IMR-90 (cell line): ENCODE measurements around the gene TIMM44. TPM values are rescaled to one million over a fixed set of nuclear protein-coding genes. Genes with fewer than 3 reads are reported as not detected.

Experiments
- ATAC-seq: fragments of 200-7000 bp; cut with Tn5 transposase; 2 replicates; pipeline ENCODE4 v1.9.1; 2020; ENCODE audit warnings: low read depth, mild to moderate bottlenecking, moderate library complexity
- BruUV-seq: library from RNA; stranded (reverse); fragments of 400-500 nt; replicated peaks from 2 replicates; lab custom pipeline; 2021; lab: Mats Ljungman, UMichigan
- CTCF ChIA-PET: fragments of 300-600 bp; formaldehyde crosslinking; extraction: SDS; loops from one replicate; lab custom pipeline; 2021; ENCODE audit warnings: antibody characterized with exemption; lab: Yijun Ruan, JAX
- POLR2A ChIA-PET: fragments of 300-600 bp; sonication (Branson Sonifier 250); formaldehyde crosslinking; loops from one replicate; lab custom pipeline; 2022; ENCODE audit warnings: antibody characterized with exemption; ENCODE audit not compliant: unreplicated experiment; lab: Charles Lee
- DNase-seq: peaks from one replicate; pipeline ENCODE4 v3.0.0; 2013
- H2AFZ ChIP-seq: replicated peaks from 2 replicates; pipeline ENCODE3; 2013; ENCODE audit warnings: low read length, mild to moderate bottlenecking; ENCODE audit not compliant: poor library complexity
- H2AK5ac ChIP-seq: 2 replicates; pipeline ENCODE4 v1.6.1; 2013; ENCODE audit warnings: low read depth, low read length, inconsistent platforms
- H2AK9ac ChIP-seq: replicated peaks from 2 replicates; pipeline ENCODE3; 2013; ENCODE audit warnings: mild to moderate bottlenecking, low read depth, low read length, moderate library complexity; ENCODE audit not compliant: poor library complexity
- H2BK120ac ChIP-seq: 2 replicates; pipeline ENCODE4 v1.6.1; 2013; ENCODE audit warnings: low read depth, low read length, inconsistent platforms
- H2BK15ac ChIP-seq: 3 replicates; pipeline ENCODE4 v1.6.1; 2013; ENCODE audit warnings: low read depth, low read length, inconsistent platforms
- H2BK20ac ChIP-seq: 2 replicates; pipeline ENCODE4 v1.6.1; 2013; ENCODE audit warnings: low read depth, mild to moderate bottlenecking, inconsistent platforms, low read length, moderate library complexity
- H2BK5ac ChIP-seq: 2 replicates; pipeline ENCODE4 v1.6.1; 2013; ENCODE audit warnings: mild to moderate bottlenecking, low read depth, low read length, inconsistent platforms; ENCODE audit not compliant: poor library complexity, severe bottlenecking
- H3K14ac ChIP-seq: replicated peaks from 2 replicates; pipeline ENCODE4 v1.6.1; 2013; ENCODE audit warnings: low read depth, low read length, inconsistent platforms
- H3K18ac ChIP-seq: 2 replicates; pipeline ENCODE4 v1.6.1; 2013; ENCODE audit warnings: low read depth, low read length, control low read depth
- H3K23ac ChIP-seq: 2 replicates; pipeline ENCODE4 v1.6.1; 2013; ENCODE audit warnings: low read depth, low read length, inconsistent platforms
- H3K27ac ChIP-seq: 2 replicates; pipeline ENCODE4 v1.5.1; 2013; ENCODE audit warnings: mild to moderate bottlenecking, control low read depth, low read length; ENCODE audit not compliant: insufficient read depth
- H3K27me3 ChIP-seq: 2 replicates; pipeline ENCODE4 v1.6.1; 2013; ENCODE audit warnings: low read length; ENCODE audit not compliant: control insufficient read depth, insufficient read depth
- H3K36me3 ChIP-seq: 2 replicates; pipeline ENCODE4 v1.6.1; 2013; ENCODE audit warnings: low read length, mixed read lengths; ENCODE audit not compliant: control insufficient read depth, insufficient read depth
- H3K4ac ChIP-seq: 2 replicates; pipeline ENCODE4 v1.6.1; 2013; ENCODE audit warnings: low read depth, low read length, inconsistent platforms
- H3K4me1 ChIP-seq: 2 replicates; pipeline ENCODE4 v1.6.1; 2013; ENCODE audit warnings: low read length, mixed read lengths; ENCODE audit not compliant: control insufficient read depth, insufficient read depth
- H3K4me2 ChIP-seq: 2 replicates; pipeline ENCODE4 v1.6.1; 2013; ENCODE audit warnings: low read depth, mild to moderate bottlenecking, control low read depth, low read length, moderate library complexity
- H3K4me3 ChIP-seq: 2 replicates; pipeline ENCODE4 v1.5.1; 2013; ENCODE audit warnings: low read depth, mild to moderate bottlenecking, control low read depth, low read length, moderate library complexity; ENCODE audit not compliant: insufficient read depth
- H3K56ac ChIP-seq: 2 replicates; pipeline ENCODE4 v1.6.1; 2013; ENCODE audit warnings: low read length, inconsistent platforms; ENCODE audit not compliant: insufficient read depth; ENCODE audit errors: extremely low read depth
- H3K79me1 ChIP-seq, 2 experiments: 2 replicates each; pipeline ENCODE4 v1.6.1; 2013; ENCODE audit warnings: low read length in 2 of 2, inconsistent platforms in 1 of 2, low read depth in 1 of 2
- H3K9ac ChIP-seq: 2 replicates; pipeline ENCODE4 v1.6.1; 2013; ENCODE audit warnings: low read depth, low read length, control low read depth
- H3K9me1 ChIP-seq: 2 replicates; pipeline ENCODE4 v1.6.1; 2013; ENCODE audit warnings: low read length, inconsistent platforms; ENCODE audit not compliant: insufficient read depth
- H3K9me3 ChIP-seq: 2 replicates; pipeline ENCODE4 v1.6.1; 2013; ENCODE audit warnings: low read length; ENCODE audit not compliant: control insufficient read depth, insufficient read depth
- H4K20me1 ChIP-seq: 2 replicates; pipeline ENCODE4 v1.6.1; 2013; ENCODE audit warnings: low read length, inconsistent platforms; ENCODE audit not compliant: insufficient read depth
- H4K5ac ChIP-seq: 2 replicates; pipeline ENCODE4 v1.6.1; 2013; ENCODE audit warnings: mild to moderate bottlenecking, low read depth, low read length, control low read depth
- H4K8ac ChIP-seq, 2 experiments: 2 replicates each; pipeline ENCODE4 v1.6.1; 2013; ENCODE audit warnings: low read depth in 2 of 2, low read length in 2 of 2, control low read depth in 1 of 2, inconsistent platforms in 1 of 2
- H4K91ac ChIP-seq: 2 replicates; pipeline ENCODE4 v1.6.1; 2013; ENCODE audit warnings: low read depth, low read length, inconsistent platforms; ENCODE audit not compliant: insufficient read depth
- BHLHE40 ChIP-seq: fragments of 150-350 bp; IDR thresholded peaks from 2 replicates; pipeline ENCODE4 v1.6.1; 2016; ENCODE audit warnings: mild to moderate bottlenecking, low read depth, low read length
- CEBPB ChIP-seq: IDR thresholded peaks from 2 replicates; pipeline ENCODE4 v1.6.1; 2012; ENCODE audit warnings: low read depth, low read length, improper control_type of control experiment
- CHD1 ChIP-seq: IDR thresholded peaks from 2 replicates; pipeline ENCODE4 v1.6.1; 2012; ENCODE audit warnings: low read depth, low read length, improper control_type of control experiment
- CTCF ChIP-seq: conservative IDR thresholded peaks from 2 replicates; pipeline ENCODE4 v1.5.1; 2012; ENCODE audit warnings: mild to moderate bottlenecking, low read depth, low read length, improper control_type of control experiment
- ELK1 ChIP-seq: fragments of 150-350 bp; IDR thresholded peaks from 2 replicates; pipeline ENCODE4 v1.6.1; 2016; ENCODE audit warnings: low read depth, mild to moderate bottlenecking, low read length, moderate library complexity, borderline replicate concordance
- FOS ChIP-seq: fragments of 150-350 bp; IDR thresholded peaks from 2 replicates; pipeline ENCODE4 v1.6.1; 2016; ENCODE audit warnings: low read depth, low read length
- MAFK ChIP-seq: IDR thresholded peaks from 2 replicates; pipeline ENCODE4 v1.6.1; 2012; ENCODE audit warnings: low read depth, low read length, improper control_type of control experiment
- MAZ ChIP-seq: IDR thresholded peaks from 2 replicates; pipeline ENCODE4 v1.6.1; 2012; ENCODE audit warnings: low read depth, mild to moderate bottlenecking, low read length, improper control_type of control experiment, moderate library complexity, borderline replicate concordance
- MXI1 ChIP-seq: IDR thresholded peaks from 2 replicates; pipeline ENCODE4 v1.6.1; 2012; ENCODE audit warnings: low read depth, mild to moderate bottlenecking, low read length, moderate library complexity, borderline replicate concordance
- NFE2L2 ChIP-seq: fragments of 150-350 bp; IDR thresholded peaks from 2 replicates; pipeline ENCODE4 v1.6.1; 2016; ENCODE audit warnings: low read depth, mild to moderate bottlenecking, low read length
- POLR2A ChIP-seq: IDR thresholded peaks from 2 replicates; pipeline ENCODE4 v1.6.1; 2012; ENCODE audit warnings: mild to moderate bottlenecking, low read depth, low read length
- RAD21 ChIP-seq: IDR thresholded peaks from 2 replicates; pipeline ENCODE4 v1.6.1; 2012; ENCODE audit warnings: low read length, improper control_type of control experiment
- RCOR1 ChIP-seq: IDR thresholded peaks from 2 replicates; pipeline ENCODE4 v1.6.1; 2012; ENCODE audit warnings: mild to moderate bottlenecking, low read length, improper control_type of control experiment; ENCODE audit not compliant: insufficient replicate concordance
- RFX5 ChIP-seq: IDR thresholded peaks from 2 replicates; pipeline ENCODE4 v1.8.0; 2012; ENCODE audit warnings: low read depth, mild to moderate bottlenecking, low read length, moderate library complexity
- SMC3 ChIP-seq: fragments of 150-350 bp; IDR thresholded peaks from 2 replicates; pipeline ENCODE4 v1.6.1; 2016; ENCODE audit warnings: low read depth, mild to moderate bottlenecking, antibody characterized with exemption, low read length, moderate library complexity
- USF2 ChIP-seq: fragments of 150-350 bp; IDR thresholded peaks from 2 replicates; pipeline ENCODE4 v1.6.1; 2017; ENCODE audit warnings: mild to moderate bottlenecking, antibody characterized with exemption, low read length, low read depth
- WGBS, 2 experiments: methylation state at CpG; one replicate each; pipeline versions ENCODE4 v1.1.5 to v1.1.7; 2013; ENCODE audit warnings: missing lambda C conversion rate in 2 of 2; ENCODE audit not compliant: insufficient read length in 1 of 2; ENCODE audit errors: extremely low coverage in 2 of 2; 5-methylcytosine and 5-hydroxymethylcytosine counted together
- dilution Hi-C: fragments of 300-500 bp; cut with HindIII; formaldehyde crosslinking; loops from one replicate; pipeline ENCODE4 v1.14.3; 2018; ENCODE audit warnings: low sequenced_read_pairs; ENCODE audit not compliant: unreplicated experiment
- in situ Hi-C: fragments of 300-500 bp; cut with MboI; formaldehyde crosslinking; loops from 3 replicates; pipeline ENCODE4 v1.14.3; 2019; ENCODE audit warnings: low sequenced_read_pairs, inconsistent platforms, mixed read lengths
- intact Hi-C: fragments of 100-400 bp; cut with micrococcal nuclease; formaldehyde crosslinking; loops from 2 replicates; pipeline ENCODE4 v1.10.0; 2022
- polyA plus RNA-seq, 3 experiments: library from polyadenylated mRNA; depleted of rRNA; stranded (reverse); fragments of >200 nt; gene quantifications; 2 replicates each; pipeline ENCODE4 v1.2.3, GENCODE V29; 2012; ENCODE audit warnings: low replicate concordance in 1 of 3
- total RNA-seq: library from RNA; depleted of rRNA; stranded (reverse); fragments of >200 nt; gene quantifications from 2 replicates; pipeline ENCODE4 v1.2.3, GENCODE V29; 2012

TIMM44 gene
- total and polyA plus RNA-seq, 2 of the 4 experiments (the other 2 are of a cell fraction), result 37.6 to 52.3 TPM

- no peak within 1 kb of the TSS for H3K56ac ChIP-seq
- H2BK5ac ChIP-seq, result no peak within 1 kb of the TSS
- dilution Hi-C loops (no loop called here), in situ Hi-C loops (no loop called here), intact Hi-C loops (no loop called here)
- no peak within 1 kb of the TSS for H3K27ac ChIP-seq
- no peak within 1 kb of the TSS for H2BK120ac ChIP-seq
- ATAC-seq (no peak), DNase-seq (no peak)
- H3K9me1 ChIP-seq, result peaks cover 2% of the 10 kb centered on the region
- H4K91ac ChIP-seq, result no peak within 1 kb of the TSS
- POLR2A ChIA-PET, result no interaction called here
- TF ChIP-seq RCOR1, result no peak
- TF ChIP-seq USF2, result no peak
- no peak for TF ChIP-seq CEBPB
- TF ChIP-seq NFE2L2, result no peak
- no peak for TF ChIP-seq RAD21
- TF ChIP-seq CTCF, result no peak
- no peak for TF ChIP-seq FOS
- no peak for TF ChIP-seq ELK1
- no peak for TF ChIP-seq RFX5
- no peak for TF ChIP-seq MAFK
- no peak for TF ChIP-seq BHLHE40
- TF ChIP-seq CHD1, result no peak
- TF ChIP-seq MXI1, result no peak
- TF ChIP-seq MAZ, result no peak
- TF ChIP-seq SMC3, result no peak
- no peak for TF ChIP-seq POLR2A
- H3K9ac ChIP-seq, result no peak within 1 kb of the TSS
- H3K4me2 ChIP-seq, result no peak within 1 kb of the TSS; the same call in 1 of the 2 replicates
- H3K27me3 ChIP-seq, result peaks cover 11% of the 10 kb centered on the region
- CTCF ChIA-PET, result no interaction called here
- H4K5ac ChIP-seq, result no peak within 1 kb of the TSS
- peaks cover 11% of the 10 kb centered on the region for H3K4me1 ChIP-seq
- no peak within 1 kb of the TSS for H3K4ac ChIP-seq
- peaks cover 0 to 6% of the 10 kb centered on the region in 2 experiments; a peak in 2 of 4 replicates for H3K79me1 ChIP-seq
- H3K14ac ChIP-seq, result no peak within 1 kb of the TSS
- H2AK9ac ChIP-seq, result peak within 1 kb of the TSS; percentile 89
- no TSS peak for BruUV-seq
- WGBS, 2 experiments, result 80% methylated on average over 3 of the region's 12 CpGs; no CpG with 5 or more reads in 1 of the 2 experiments
- H3K4me3 ChIP-seq, result no peak within 1 kb of the TSS
- peak within 1 kb of the TSS; percentile 90 for H2AFZ ChIP-seq
- H3K18ac ChIP-seq, result no peak within 1 kb of the TSS
- H3K9me3 ChIP-seq, result no peaks in the 10 kb centered on the region
- no peaks in the 10 kb centered on the region; the same call in 1 of the 2 replicates for H4K20me1 ChIP-seq
- H4K8ac ChIP-seq, result no peak within 1 kb of the TSS
- H2AK5ac ChIP-seq, result no peak within 1 kb of the TSS; the same call in none of the 2 replicates
- no peak within 1 kb of the TSS for H3K23ac ChIP-seq
- no peak within 1 kb of the TSS for H2BK15ac ChIP-seq
- H3K36me3 ChIP-seq, result peaks cover 25% of the 10 kb centered on the region
- H2BK20ac ChIP-seq, result no peak within 1 kb of the TSS
These were observed 28.8 kb downstream of the TIMM44 start, which contains the start of gene TGFBR3L for GRCh38 chr19:7914598-7915045. Gene TGFBR3L, plus strand, starts transcription at chr19:7914830.
